NT2/D1 (cell line): Measurements from ENCODE around the gene NF1.
A peak's percentile ranks its signal among the peaks of the same experiment; 100 is the strongest.

ENCODE experiments used
- DNase-seq: peaks from one replicate; pipeline ENCODE4 v3.0.0-alpha.2; 2011; ENCODE audit warnings: low read depth, low spot score
- H3K27me3 ChIP-seq: 2 replicates; pipeline ENCODE4 v1.6.0; 2011; ENCODE audit warnings: mild to moderate bottlenecking; ENCODE audit not compliant: insufficient read length, insufficient read depth
- H3K36me3 ChIP-seq: 2 replicates; pipeline ENCODE4 v1.6.1; 2011; ENCODE audit warnings: mild to moderate bottlenecking, low read length, mixed read lengths; ENCODE audit not compliant: insufficient read depth, insufficient read length
- H3K4me1 ChIP-seq: 2 replicates; pipeline ENCODE4 v1.5.1; 2011; ENCODE audit not compliant: insufficient read depth, insufficient read length
- H3K4me3 ChIP-seq: 2 replicates; pipeline ENCODE4 v1.5.1; 2011; ENCODE audit warnings: low read depth; ENCODE audit not compliant: insufficient read length
- H3K9ac ChIP-seq: 2 replicates; pipeline ENCODE4 v1.6.0; 2011; ENCODE audit warnings: low read depth; ENCODE audit not compliant: insufficient read length
- H3K9me3 ChIP-seq: 2 replicates; pipeline ENCODE4 v1.5.1; 2011; ENCODE audit warnings: mild to moderate bottlenecking, low read length; ENCODE audit not compliant: insufficient read depth
- SUZ12 ChIP-seq: IDR thresholded peaks from 2 replicates; pipeline ENCODE4 v1.6.1; 2011; ENCODE audit not compliant: insufficient read length, insufficient read depth; ENCODE audit errors: extremely low read depth
- YY1 ChIP-seq: IDR thresholded peaks from 2 replicates; pipeline ENCODE4 v1.6.1; 2011; ENCODE audit not compliant: insufficient read length, insufficient read depth
- ZNF274 ChIP-seq: IDR thresholded peaks from 2 replicates; pipeline ENCODE4 v1.6.1; 2011; ENCODE audit warnings: mild to moderate bottlenecking, low read depth, low read length

NF1 gene

DNA sequence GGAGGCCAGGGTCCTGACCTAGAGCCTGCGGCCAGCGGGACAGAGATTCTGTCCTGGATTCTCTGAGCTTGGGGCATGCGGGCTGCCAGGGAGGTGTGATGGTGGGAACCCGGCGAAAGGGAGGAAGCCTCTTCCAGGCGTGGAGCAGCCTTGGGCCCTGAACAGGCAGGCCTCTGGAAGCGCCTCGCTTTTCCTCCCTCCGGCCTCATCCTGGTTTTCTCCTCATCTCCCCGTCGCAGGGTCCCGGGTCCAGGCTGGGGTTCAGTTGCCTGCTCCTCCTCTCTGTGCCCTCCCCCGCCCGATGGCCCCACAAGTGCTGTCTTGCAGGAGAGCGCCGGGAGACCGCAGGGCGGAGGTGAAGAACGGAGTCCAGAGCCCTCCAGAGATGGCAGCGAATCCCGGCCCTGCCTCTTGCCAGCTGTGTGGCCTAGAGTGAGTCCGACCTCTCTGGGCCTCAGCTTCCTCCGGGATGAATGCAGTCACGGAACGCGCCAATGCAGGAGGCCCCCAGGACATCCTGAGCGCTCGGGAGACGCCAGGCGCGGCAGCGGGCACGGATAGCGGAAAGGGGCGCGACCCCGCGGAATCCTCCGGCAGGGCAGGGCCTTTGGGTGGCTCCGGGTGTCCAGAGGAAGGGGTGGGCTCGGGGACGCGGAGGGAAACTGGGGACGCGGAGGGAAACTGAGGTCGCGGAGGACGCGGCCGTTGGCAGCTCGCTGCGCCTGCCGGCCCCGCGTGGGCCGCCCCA, 296.1 kb downstream of the NF1 start:
- Histone ChIP-seq H3K9me3 (no peaks in the 10 kb centered on the region), H3K4me3 (peak overlapping the region; percentile 30), H3K4me1 (peaks cover 5% of the 10 kb centered on the region), H3K9ac (peak overlapping the region; percentile 44), H3K27me3 (peaks cover 22% of the 10 kb centered on the region), H3K36me3 (no peaks in the 10 kb centered on the region)
- no peak for DNase-seq
- TF ChIP-seq YY1, result no peak

DNA sequence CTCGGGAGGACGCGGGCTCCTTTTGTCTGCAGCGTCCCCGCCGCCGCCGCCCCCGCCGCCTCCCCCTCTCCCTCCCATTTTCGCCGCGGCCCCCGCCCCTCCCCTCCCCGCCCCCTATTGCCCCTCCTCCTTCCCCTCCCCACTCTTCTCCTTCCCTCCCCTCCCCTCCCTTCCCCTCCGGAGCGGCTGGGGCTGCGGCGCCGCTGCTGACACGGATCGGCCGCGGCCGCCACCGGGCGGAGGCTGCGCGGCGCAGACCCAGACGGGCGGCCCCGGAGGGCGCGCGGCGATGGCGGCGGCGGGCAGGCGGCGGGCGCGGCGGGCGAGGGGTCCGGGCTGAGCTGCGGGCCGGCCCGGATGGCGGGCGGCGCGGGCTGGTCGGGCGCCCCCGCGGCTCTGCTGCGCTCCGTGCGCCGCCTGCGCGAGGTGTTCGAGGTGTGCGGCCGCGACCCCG, 296.7 kb downstream of the NF1 start, which contains the start of gene RAB11FIP4:
TSS of gene RAB11FIP4 (plus strand) at position 180 of the 454 bp plus-strand sequence. CDS start at position 358, 178 bp downstream.
- Histone ChIP-seq H3K4me1 (peaks cover 5% of the 10 kb centered on the region), H3K27me3 (peaks cover 22% of the 10 kb centered on the region), H3K9ac (peak within 1 kb of the TSS; percentile 44), H3K9me3 (no peaks in the 10 kb centered on the region), H3K4me3 (peak within 1 kb of the TSS; percentile 37), H3K36me3 (no peaks in the 10 kb centered on the region)
- no peak for DNase-seq
- TF ChIP-seq SUZ12, result no peak

DNA sequence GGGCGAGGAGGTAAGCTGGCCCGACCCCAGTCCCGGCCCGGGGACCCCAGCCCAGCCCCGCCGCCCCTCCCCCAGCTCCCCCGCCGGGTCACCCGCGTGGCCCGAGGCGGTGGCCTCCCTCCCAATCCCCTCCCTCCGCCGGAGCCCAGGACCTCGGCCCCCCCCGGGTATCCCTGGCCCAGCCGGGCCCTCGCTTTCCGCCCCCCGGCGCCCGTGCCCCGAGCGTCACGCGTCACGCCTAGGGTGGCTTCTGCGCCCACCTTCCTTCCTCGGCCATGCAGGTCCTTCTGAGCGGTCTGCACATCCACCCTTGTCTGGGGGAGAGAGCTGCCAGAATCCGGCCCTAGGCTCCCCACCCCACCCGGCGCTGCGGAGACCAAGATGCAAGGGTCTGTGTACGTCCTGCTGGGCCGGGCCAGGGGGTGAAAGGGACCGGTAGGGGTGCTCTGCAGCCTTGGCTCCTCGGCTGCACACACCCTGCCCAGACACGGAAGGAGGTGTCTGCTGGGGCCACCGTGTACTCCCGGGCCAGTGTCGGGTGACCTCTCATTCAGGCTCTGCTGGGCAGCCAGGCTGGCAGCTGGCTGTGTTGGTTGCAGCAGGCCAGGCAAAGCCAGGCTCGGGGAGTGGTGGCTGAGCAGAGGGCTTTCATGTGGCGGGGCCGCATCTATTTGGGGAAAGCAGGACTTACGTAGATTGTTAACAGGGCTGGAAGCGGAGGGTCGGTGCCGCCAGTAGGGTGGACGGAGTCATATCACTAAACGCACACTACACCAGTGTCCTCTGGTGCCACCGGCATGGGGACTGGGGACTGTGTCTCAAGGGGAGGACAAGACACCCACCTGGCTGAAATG, 297.5 kb downstream of the NF1 start:
- Histone ChIP-seq H3K9ac (peak overlapping the region; percentile 44), H3K36me3 (no peaks in the 10 kb centered on the region), H3K9me3 (no peaks in the 10 kb centered on the region), H3K4me3 (peak overlapping the region; percentile 37), H3K27me3 (peaks cover 22% of the 10 kb centered on the region), H3K4me1 (peaks cover 5% of the 10 kb centered on the region)
- no peak for DNase-seq
- TF ChIP-seq YY1, result no peak
- TF ChIP-seq SUZ12, result no peak
- no peak for TF ChIP-seq ZNF274

DNA sequence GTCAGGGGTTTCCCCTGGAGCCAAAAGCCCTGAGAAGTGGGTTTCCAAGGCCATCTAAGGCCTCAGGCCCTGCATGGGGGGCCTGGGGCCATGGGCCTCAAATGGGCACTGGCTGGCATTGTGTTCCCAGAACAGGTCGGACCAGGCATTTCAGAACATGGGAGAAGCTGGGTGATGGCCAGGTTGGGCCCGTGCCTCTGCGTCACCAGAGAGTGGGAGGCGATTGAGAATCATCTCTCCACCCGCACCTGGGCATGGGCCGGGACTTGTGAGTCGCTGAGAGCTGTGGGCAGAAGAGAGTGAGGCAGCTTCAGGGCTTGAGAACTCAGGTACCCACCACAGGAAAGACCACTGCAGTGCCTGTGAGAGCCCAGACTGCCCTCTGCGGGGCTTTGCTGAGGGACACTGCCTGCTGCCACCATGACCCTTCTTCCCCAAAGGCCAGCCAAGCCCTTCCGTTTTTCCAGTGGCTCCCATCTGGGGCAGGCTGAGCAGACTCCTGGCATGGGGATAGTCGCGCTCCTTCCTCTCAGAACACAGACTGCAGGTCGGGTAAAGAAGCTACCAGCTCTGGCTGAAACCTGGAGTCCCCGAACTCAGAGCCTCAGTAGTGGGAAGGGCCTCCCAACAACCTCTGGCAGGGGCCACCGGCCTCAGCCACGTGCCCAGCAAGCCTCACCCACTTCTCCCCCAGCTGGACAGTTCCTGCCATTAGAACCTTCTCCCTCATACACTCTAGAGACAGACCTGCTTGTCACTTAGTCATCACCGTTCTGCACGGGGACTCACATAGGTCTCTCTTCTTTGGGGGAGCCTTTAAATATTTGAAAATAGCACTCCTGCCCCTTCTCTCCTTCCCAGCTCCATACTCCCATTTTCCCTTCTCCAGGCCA, 298.3 kb downstream of the NF1 start:
- DNase-seq, result no peak
- TF ChIP-seq SUZ12 (no peak), YY1 (no peak), ZNF274 (no peak)
- H3K4me3 ChIP-seq, result no peak overlapping the region

DNA sequence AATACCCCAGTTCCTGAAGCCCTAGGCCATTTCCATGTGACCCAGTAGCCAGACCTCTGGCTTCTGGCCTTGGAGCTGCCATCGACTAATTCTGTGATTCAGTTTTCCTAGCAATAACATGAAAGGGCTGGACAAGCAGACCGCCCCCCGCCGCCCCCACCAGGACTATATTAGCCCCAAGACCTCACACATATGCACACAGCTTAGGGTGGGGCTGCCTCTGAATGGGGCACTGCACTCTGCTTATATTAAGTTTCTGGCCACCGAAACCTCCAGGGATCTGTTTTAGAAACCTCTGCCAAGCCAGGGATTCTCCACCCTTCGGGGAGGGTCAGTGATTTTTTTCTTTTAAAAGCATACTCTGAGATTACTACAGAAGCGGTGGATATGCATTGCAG, 299.0 kb downstream of the NF1 start:
- Histone ChIP-seq H3K36me3 (no peaks in the 10 kb centered on the region), H3K4me1 (peaks cover 5% of the 10 kb centered on the region), H3K9ac (no peak overlapping the region), H3K27me3 (peaks cover 22% of the 10 kb centered on the region), H3K4me3 (no peak overlapping the region), H3K9me3 (no peaks in the 10 kb centered on the region)
- DNase-seq, result no peak
- no peak for TF ChIP-seq ZNF274

More for the DNA sequence above, 298.3 kb downstream of the NF1 start:
- Histone ChIP-seq H3K9me3 (no peaks in the 10 kb centered on the region), H3K9ac (no peak overlapping the region), H3K27me3 (peaks cover 22% of the 10 kb centered on the region), H3K4me1 (peaks cover 5% of the 10 kb centered on the region), H3K36me3 (no peaks in the 10 kb centered on the region)

DNA sequence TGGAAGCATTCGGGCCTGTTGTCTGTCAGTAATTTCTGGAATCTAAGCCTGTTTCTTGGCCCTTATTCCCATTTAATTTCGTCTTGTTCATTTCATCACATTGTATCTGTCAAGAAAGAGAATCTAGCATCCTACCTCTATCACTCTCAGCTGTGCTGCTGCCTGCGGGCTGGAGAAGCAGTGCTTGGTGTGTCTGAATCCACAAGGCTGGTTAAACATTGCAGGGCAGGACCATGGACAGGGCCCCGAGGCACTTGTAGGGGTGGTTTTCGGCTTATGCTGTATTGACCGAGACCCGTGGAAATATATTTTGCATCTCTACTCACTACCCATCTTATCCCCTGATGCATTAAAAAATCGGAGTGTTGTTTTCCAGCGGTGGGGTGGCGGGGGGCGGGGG, 299.8 kb downstream of the NF1 start:
- Histone ChIP-seq H3K9me3 (no peaks in the 10 kb centered on the region), H3K9ac (no peak overlapping the region), H3K4me1 (peaks cover 3% of the 10 kb centered on the region), H3K36me3 (no peaks in the 10 kb centered on the region), H3K4me3 (no peak overlapping the region), H3K27me3 (peaks cover 22% of the 10 kb centered on the region)
- DNase-seq, result no peak
- TF ChIP-seq ZNF274, result no peak
- no peak for TF ChIP-seq YY1
- no peak for TF ChIP-seq SUZ12
